ENCODE measurements around the gene CFAP47. TPM values are rescaled to one million over a fixed set of nuclear protein-coding genes. Genes with fewer than 3 reads are reported as not detected.

The CFAP47 gene
- total RNA-seq, 1 experiment from 2014 or later, result not detected

- Mint-ChIP-seq H3K9me3 (peaks cover 7% of the 10 kb centered on the region; the same call in 1 of the 2 replicates), H3K36me3 (peaks cover 3% of the 10 kb centered on the region; the same call in 1 of the 2 replicates), H3K27me3 (ENCODE audit: low read depth) (no peaks in the 10 kb centered on the region), H3K27ac (no peak overlapping the region), H3K4me3 (no peak overlapping the region), H3K4me1 (peaks cover 5% of the 10 kb centered on the region; the same call in 1 of the 2 replicates)
- TF ChIP-seq, protein P1, sequence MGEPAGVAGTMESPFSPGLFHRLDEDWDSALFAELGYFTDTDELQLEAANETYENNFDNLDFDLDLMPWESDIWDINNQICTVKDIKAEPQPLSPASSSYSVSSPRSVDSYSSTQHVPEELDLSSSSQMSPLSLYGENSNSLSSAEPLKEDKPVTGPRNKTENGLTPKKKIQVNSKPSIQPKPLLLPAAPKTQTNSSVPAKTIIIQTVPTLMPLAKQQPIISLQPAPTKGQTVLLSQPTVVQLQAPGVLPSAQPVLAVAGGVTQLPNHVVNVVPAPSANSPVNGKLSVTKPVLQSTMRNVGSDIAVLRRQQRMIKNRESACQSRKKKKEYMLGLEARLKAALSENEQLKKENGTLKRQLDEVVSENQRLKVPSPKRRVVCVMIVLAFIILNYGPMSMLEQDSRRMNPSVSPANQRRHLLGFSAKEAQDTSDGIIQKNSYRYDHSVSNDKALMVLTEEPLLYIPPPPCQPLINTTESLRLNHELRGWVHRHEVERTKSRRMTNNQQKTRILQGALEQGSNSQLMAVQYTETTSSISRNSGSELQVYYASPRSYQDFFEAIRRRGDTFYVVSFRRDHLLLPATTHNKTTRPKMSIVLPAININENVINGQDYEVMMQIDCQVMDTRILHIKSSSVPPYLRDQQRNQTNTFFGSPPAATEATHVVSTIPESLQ (CRISPR knock-in tag; IDR thresholded peaks at IDR 0.05), result no peak
- no peak for TF ChIP-seq ZBTB43 (CRISPR knock-in tag; IDR thresholded peaks at IDR 0.05)
- TF ChIP-seq MLX (CRISPR knock-in tag; IDR thresholded peaks at IDR 0.05), result no peak
- TF ChIP-seq ZNF232 (CRISPR knock-in tag; IDR thresholded peaks at IDR 0.05), result no peak
- no peak for TF ChIP-seq ATF3 (CRISPR knock-in tag; conservative IDR thresholded peaks at IDR 0.05)
- TF ChIP-seq ZBTB21 (CRISPR knock-in tag; IDR thresholded peaks at IDR 0.05; ENCODE audit: borderline replicate concordance), result no peak
- no peak for TF ChIP-seq NFATC4 (CRISPR knock-in tag; IDR thresholded peaks at IDR 0.05)
- TF ChIP-seq SP1 (CRISPR knock-in tag; conservative IDR thresholded peaks at IDR 0.05), result no peak
- no peak for TF ChIP-seq ZNF396 (CRISPR knock-in tag; IDR thresholded peaks at IDR 0.05; ENCODE audit: borderline replicate concordance)
- TF ChIP-seq, protein P2, sequence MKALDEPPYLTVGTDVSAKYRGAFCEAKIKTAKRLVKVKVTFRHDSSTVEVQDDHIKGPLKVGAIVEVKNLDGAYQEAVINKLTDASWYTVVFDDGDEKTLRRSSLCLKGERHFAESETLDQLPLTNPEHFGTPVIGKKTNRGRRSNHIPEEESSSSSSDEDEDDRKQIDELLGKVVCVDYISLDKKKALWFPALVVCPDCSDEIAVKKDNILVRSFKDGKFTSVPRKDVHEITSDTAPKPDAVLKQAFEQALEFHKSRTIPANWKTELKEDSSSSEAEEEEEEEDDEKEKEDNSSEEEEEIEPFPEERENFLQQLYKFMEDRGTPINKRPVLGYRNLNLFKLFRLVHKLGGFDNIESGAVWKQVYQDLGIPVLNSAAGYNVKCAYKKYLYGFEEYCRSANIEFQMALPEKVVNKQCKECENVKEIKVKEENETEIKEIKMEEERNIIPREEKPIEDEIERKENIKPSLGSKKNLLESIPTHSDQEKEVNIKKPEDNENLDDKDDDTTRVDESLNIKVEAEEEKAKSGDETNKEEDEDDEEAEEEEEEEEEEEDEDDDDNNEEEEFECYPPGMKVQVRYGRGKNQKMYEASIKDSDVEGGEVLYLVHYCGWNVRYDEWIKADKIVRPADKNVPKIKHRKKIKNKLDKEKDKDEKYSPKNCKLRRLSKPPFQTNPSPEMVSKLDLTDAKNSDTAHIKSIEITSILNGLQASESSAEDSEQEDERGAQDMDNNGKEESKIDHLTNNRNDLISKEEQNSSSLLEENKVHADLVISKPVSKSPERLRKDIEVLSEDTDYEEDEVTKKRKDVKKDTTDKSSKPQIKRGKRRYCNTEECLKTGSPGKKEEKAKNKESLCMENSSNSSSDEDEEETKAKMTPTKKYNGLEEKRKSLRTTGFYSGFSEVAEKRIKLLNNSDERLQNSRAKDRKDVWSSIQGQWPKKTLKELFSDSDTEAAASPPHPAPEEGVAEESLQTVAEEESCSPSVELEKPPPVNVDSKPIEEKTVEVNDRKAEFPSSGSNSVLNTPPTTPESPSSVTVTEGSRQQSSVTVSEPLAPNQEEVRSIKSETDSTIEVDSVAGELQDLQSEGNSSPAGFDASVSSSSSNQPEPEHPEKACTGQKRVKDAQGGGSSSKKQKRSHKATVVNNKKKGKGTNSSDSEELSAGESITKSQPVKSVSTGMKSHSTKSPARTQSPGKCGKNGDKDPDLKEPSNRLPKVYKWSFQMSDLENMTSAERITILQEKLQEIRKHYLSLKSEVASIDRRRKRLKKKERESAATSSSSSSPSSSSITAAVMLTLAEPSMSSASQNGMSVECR (CRISPR knock-in tag; IDR thresholded peaks at IDR 0.05; ENCODE audit: borderline replicate concordance), result no peak
- TF ChIP-seq, protein P3, sequence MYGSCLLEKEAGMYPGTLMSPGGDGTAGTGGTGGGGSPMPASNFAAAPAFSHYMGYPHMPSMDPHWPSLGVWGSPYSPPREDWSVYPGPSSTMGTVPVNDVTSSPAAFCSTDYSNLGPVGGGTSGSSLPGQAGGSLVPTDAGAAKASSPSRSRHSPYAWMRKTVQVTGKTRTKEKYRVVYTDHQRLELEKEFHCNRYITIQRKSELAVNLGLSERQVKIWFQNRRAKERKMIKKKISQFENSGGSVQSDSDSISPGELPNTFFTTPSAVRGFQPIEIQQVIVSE (CRISPR knock-in tag; IDR thresholded peaks at IDR 0.05; ENCODE audit: borderline replicate concordance), result no peak
- no peak for TF ChIP-seq ZNF532 (CRISPR knock-in tag; IDR thresholded peaks at IDR 0.05; ENCODE audit: borderline replicate concordance)
- no peak for TF ChIP-seq USF2 (CRISPR knock-in tag; IDR thresholded peaks at IDR 0.05)
- TF ChIP-seq KAT7 (CRISPR knock-in tag; IDR thresholded peaks at IDR 0.05; ENCODE audit: borderline replicate concordance), result no peak
- CTCF ChIA-PET, result no interaction called here
- DNase-seq (ENCODE audit: low spot score) (no peak), ATAC-seq (no peak)
- POLR2A ChIA-PET, result no interaction called here
These were observed 444.7 kb downstream of the CFAP47 start for GRCh38 chrX:36364262-36364661.
